Mesenteric fat pad (tissue), 1 donor: ENCODE results near the gene APOF. TPM values are rescaled to one million over a fixed set of nuclear protein-coding genes. Genes with fewer than 3 reads are reported as not detected.
"Not testable (repeated sequence)": the region's sequence is repeated elsewhere in the genome, so short reads cannot be mapped to it uniquely, and the experiment has no call there.

Experiments used
- DNase-seq: peaks from one replicate; pipeline ENCODE4 v3.0.0-alpha.2; 2020; ENCODE audit warnings: low spot score
- total RNA-seq: library from RNA; stranded (reverse); fragmentation: NEBNext Ultra II Directional; extraction: Animal tissue kit (Norgen Biotek cat#: 25700); gene quantifications from one replicate; pipeline ENCODE4 v1.2.1, GENCODE V29; 2021
- donor health status: DM: yes; HTN: yes; CAD: no.

The APOF gene
- total RNA-seq, 1 donor from 2014 or later, result not detected

- no peak for DNase-seq
Observed at GRCh38 chr12:56373515-56373914, 10.9 kb upstream of the APOF start.

GRCh38 chr12:56366948-56367347 is 4.3 kb upstream of the APOF start:
- no peak for DNase-seq

DNA sequence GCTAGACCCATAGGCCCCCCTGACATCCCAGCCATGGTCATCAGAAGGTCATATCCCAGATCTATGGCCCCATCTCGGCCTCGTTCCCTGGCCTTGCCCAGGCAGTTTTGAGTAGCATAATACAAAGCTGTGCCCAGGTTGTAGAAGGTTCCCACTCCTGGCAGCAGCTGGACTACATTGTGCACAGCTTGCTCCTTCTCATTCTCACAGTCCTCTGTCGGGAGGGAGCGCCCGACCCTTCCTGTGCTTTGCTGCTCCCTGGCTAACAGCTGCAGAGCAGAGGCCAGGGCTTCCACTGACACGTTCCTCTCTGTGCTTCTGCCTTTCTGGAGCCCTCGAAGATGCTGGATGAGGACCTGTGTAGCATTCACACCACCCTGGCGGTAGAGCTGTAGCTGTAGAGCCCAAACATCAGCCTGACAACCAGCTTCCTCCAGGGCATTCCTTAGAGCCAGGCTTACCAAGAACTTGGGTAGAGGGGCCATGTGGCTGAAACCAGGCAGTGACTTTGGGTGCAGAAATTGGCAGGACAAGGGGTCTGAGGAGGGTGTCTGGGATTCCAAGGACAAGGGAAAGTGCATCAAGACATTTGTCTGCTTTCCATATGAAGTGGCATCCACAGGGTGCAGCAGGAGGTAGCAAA is 1.0 kb downstream of the APOF start:
- DNase-seq, result no peak

GRCh38 chr12:56359851-56360767 is 2.5 kb downstream of the APOF start, which contains the start of gene STAT2:
Gene STAT2, minus strand, starts transcription at chr12:56360107. Its CDS starts 3,536 bp downstream, at chr12:56356571.
- peak; percentile 99 for DNase-seq

DNA sequence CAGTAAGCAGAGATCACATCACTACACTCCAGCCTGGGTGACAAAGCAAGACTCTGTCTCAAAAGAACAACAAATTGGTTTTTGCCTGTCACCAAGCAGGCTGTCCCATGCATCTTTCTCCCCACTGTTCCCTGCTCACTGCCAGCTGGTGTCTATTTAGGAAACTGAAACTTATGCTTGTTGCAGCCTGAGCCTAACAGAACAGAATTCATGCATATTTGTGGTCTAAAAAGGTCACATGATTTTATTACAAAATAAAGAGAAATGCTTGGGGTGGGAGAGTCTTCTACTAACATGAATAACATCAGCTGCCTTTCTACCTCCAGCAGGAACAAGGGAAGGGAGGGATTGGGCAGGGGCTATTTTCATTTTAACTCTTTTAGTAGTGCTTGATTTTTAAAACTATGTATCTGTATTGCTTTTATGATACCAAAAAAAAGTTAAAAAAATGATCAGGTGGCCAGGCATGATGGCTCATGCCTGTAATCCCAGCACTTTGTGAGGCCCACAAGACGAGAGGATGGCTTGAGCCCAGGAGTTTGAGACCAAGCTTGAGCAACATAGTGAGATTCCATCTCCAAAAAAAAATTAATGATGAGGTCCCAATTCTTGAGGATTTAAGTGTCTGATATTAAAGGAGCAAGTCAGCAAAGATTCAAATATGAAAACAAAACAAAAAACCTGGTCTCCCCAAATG is 3.7 kb downstream of the APOF start:
- no peak for DNase-seq

GRCh38 chr12:56351325-56351724 is 11.3 kb downstream of the APOF start:
- DNase-seq, result no peak

- no peak for DNase-seq
Observed at GRCh38 chr12:56350662-56351061, 12.0 kb downstream of the APOF start.

- peak; percentile 43 for DNase-seq
Observed at GRCh38 chr12:56348776-56349175, 13.9 kb downstream of the APOF start.

DNA sequence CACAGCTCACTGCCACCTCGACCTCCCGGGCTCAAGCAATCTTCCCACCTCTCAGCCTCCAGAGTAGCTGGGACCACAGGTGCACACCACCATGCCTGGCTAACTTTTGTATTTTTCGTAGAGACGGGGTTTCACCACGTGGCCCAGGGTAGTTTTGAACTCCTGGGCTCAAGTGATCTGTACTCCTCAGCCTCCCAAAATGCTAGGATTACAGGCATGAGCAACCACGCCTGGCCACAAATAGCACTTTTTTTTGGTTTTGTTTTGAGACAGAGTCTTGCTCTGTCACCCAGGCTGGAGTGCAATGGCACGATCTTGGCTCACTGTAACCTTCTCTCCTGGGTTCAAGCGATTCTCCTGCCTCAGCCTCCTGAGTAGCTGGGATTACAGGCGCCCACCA is 15.4 kb downstream of the APOF start:
- not testable (repeated sequence) for DNase-seq

GRCh38 chr12:56346675-56347074 is 16.0 kb downstream of the APOF start:
- DNase-seq, result no peak

DNA sequence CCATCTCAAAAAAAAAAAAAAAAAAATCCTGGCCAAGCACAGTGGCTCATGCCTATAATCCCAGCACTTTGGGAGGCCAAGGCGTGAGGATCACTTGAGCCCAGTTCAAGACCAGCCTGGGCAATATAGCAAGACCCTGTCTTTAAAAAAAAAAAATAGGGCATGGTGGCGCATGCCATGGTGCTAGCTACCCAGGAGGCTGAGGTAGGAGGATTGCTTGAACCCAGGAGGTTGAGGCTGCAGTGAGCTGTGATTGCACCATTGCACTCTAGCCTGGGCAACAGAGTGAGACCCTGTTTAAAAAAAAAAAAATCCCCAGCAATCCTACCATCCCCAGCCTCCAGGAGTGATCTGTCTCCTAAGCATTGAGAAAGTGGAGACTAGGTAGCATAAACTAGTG is 20.4 kb downstream of the APOF start:
- not testable (repeated sequence) for DNase-seq

DNA sequence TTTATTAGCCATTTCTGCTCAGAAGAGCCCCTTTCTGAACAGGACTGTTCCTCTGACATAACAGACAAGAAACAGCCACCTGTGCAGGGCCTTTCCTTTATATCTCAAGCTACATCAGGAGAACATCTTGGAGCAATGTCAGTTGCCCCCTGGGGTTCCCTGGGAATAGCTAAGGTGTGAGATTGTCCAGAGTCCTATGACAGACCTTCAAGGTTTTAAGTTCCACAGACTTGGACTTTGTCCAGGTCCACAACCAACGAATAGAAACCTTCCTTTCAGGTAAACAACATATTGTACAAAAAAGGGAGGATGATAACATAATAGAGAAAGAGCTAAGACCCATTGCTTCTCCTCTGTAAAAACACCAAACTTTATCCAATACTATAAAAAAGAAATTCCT is 21.0 kb downstream of the APOF start:
- no peak for DNase-seq

DNA sequence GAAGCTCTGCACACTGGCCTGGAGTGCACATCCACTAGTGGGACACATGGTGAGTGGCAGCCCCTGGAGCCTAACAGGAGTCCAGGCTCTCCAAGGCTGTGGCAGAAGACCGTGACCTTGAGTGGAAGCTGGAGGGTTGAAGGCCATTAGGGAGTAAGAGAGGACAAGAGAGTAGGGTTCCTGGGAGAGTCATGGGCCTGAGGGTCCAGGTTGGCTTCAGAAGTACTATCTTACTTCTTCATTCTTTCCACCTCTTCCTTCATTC is 23.6 kb downstream of the APOF start:
- no peak for DNase-seq

- DNase-seq, result no peak
Observed at GRCh38 chr12:56338308-56339157, 24.1 kb downstream of the APOF start, which contains the start of gene IL23A. Gene IL23A, plus strand, starts transcription at chr12:56338884. Its CDS starts 161 bp downstream, at chr12:56339045.

- no peak for DNase-seq
Observed at GRCh38 chr12:56337753-56338251, 24.9 kb downstream of the APOF start.

- DNase-seq, result no peak
Observed at GRCh38 chr12:56336361-56337167, 26.1 kb downstream of the APOF start.

DNA sequence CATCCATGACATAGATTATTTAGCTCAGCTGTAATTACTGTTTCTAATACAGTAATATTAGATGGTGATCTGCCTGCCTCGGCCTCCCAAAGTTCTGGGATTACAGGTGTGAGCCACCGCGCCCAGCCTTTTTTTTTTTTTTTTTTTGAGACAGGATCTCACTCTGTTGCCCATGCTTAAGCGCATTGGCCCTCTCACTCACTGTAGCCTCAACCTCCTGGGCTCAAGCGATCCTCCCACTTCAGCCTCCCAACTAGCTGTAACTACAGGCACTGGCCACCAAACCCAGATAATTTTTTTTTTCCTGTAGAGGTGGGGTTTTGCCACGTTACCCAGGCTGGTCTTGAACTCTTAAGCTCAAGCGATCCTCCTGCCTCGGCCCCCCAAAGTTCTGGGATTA is 27.1 kb downstream of the APOF start:
- not testable (repeated sequence) for DNase-seq

DNA sequence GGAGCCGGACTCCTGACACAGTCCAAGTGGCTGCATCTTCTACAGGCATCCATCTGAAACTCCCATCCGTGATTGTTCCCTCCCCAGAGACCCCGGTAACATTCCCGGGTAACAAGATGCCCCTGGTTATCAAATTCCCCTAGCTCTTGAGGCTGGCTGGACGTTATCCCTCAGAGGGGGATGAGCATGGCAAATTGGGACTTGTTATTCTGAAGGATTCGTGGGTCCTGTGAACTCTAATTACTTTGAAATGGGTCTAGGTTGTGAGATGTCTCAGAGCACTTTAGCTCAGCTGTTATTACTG is 28.2 kb downstream of the APOF start:
- DNase-seq, result no peak

DNA sequence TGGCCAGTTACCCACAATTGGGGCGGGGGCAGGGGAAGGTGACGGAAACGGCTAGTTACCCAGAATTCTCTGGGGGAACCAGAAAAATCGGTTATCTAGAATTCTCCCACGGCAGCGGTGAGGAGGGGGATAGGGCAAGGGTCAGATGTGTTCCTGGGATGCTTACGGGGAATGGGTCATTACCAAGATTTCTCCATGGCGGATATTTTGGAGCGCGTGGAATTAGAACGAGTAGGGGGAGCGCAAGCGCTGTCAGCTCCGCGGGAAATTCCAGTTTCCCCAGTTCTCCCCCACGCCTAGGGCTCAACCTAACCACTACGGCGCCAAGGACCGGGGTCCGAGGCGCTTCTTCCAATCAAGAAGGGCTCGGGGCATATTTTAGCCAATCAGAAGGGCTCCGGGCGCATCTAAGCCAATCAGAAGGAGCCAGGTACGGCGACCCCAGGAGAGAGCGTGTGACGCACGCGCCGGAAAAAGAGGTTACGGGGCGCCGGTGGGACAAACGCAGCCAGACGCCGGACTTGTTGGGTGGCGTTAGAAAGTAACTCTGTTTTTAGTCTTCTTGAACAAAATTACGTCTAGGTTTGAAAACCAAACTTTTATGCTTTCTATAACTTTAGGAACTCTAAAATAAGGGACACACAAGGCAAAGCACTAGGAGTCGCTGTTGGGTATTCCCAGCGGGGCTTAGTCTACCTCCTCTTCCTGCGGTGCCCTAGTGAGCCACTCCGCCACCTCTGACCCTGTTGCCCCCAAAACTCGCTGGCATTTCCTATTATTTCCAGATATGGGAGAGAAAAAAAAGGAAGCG is 28.8 kb downstream of the APOF start, which contains the start of gene PAN2:
Gene PAN2 (minus strand): TSS at position 322 of the 811 bp plus-strand sequence. CDS start 906 bp downstream, outside the sequence.
- DNase-seq, result peak; percentile 97
